Upper lobe of left lung (tissue), 6 donors: Measurements from ENCODE around the gene SERTAD2. TPM values are rescaled to one million over a fixed set of nuclear protein-coding genes. Genes with fewer than 3 reads are reported as not detected.

ENCODE experiments used
- ATAC-seq, 2 donors: fragments of 200-7000 bp; cut with Tn5 transposase; one replicate each; pipeline ENCODE4 v1.9.1; 2022; ENCODE audit warnings: mild to moderate bottlenecking in 2 of 2, moderate library complexity in 2 of 2; ENCODE audit not compliant: low FRiP score in 2 of 2
- DNase-seq, 2 donors: peaks; one replicate each; pipeline ENCODE4 v3.0.0-alpha.2; 2019 to 2020
- H3K27ac ChIP-seq, 4 donors: fragments of 200-600 bp; sonication (generic); one replicate each; pipeline ENCODE4 v1.5.1; 2016 to 2019
- H3K27me3 ChIP-seq, 4 donors: fragments of 200-600 bp; sonication (generic); one replicate each; pipeline ENCODE4 v1.5.1; 2017 to 2019
- H3K36me3 ChIP-seq, 4 donors: fragments of 200-600 bp; sonication (generic); one replicate each; pipeline ENCODE4 v1.5.1; 2016 to 2019
- H3K4me1 ChIP-seq, 4 donors: fragments of 200-600 bp; sonication (generic); one replicate each; pipeline ENCODE4 v1.5.1; 2018 to 2019
- H3K4me3 ChIP-seq, 4 donors: fragments of 200-600 bp; sonication (generic); one replicate each; pipeline ENCODE4 v1.5.1; 2017 to 2019; ENCODE audit warnings: mild to moderate bottlenecking in 2 of 4, moderate library complexity in 1 of 4
- H3K9me3 ChIP-seq, 4 donors: fragments of 200-600 bp; sonication (generic); one replicate each; pipeline ENCODE4 v1.5.1; 2018 to 2019
- CTCF ChIP-seq, 6 experiments: fragments of 450-650 bp in 4 of 6; fragments of 200-600 bp in 2 of 6; sonication (generic) in 2 of 6; IDR thresholded peaks; one replicate each; pipeline ENCODE4 v1.5.1; 2016 to 2019; ENCODE audit warnings: antibody characterized with exemption in 6 of 6
- EP300 ChIP-seq, 4 donors: sonication (generic); formaldehyde crosslinking; IDR thresholded peaks; one replicate each; pipeline ENCODE4 v1.5.1; 2017; ENCODE audit warnings: antibody characterized with exemption in 4 of 4, control low read depth in 2 of 4
- POLR2A ChIP-seq, 4 donors: fragments of 450-650 bp; IDR thresholded peaks; one replicate each; pipeline ENCODE4 v1.5.1; 2016 to 2017; ENCODE audit warnings: antibody characterized with exemption in 4 of 4, mild to moderate bottlenecking in 2 of 4
- POLR2AphosphoS5 ChIP-seq, 2 donors: sonication (generic); formaldehyde crosslinking; IDR thresholded peaks; one replicate each; pipeline ENCODE4 v1.5.1; 2017; ENCODE audit warnings: antibody characterized with exemption in 2 of 2
- WGBS, 2 donors: methylation state at CpG; one replicate each; pipeline ENCODE4 v1.1.5; 2017 to 2018; 5-methylcytosine and 5-hydroxymethylcytosine counted together
- total RNA-seq, 6 donors: library from RNA; depleted of rRNA in 4 of 6; stranded (reverse); fragments of >200 nt in 4 of 6; gene quantifications; one replicate each; pipeline versions ENCODE4 v1.1.0 to v1.2.1, GENCODE V29; 2016 to 2021
- donor health status: DM: no; HTN: no; CAD: no; lungs with moderate emphysema.
- donor health status: DM: no; HTN: yes; CAD: no; lungs with severe emphysema.

SERTAD2 gene
- total RNA-seq, 6 donors from 2014 or later = 10.4 to 43.0 (median 20.0) TPM

GRCh38 chr2:64587561-64587960 is 66.2 kb downstream of the SERTAD2 start:
- Histone ChIP-seq H3K36me3 (peaks cover 6 to 71% (median 24%) of the 10 kb centered on the region in 4 donors), H3K4me1 (peaks cover 0 to 6% (median 0%) of the 10 kb centered on the region in 4 donors), H3K27me3 (no peaks in the 10 kb centered on the region), H3K27ac (no peak overlapping the region), H3K9me3 (no peaks in the 10 kb centered on the region), H3K4me3 (no peak overlapping the region)
- TF ChIP-seq CTCF (IDR thresholded peaks at IDR 0.05) = no peak
- TF ChIP-seq POLR2A (IDR thresholded peaks at IDR 0.05) = no peak
- no peak for TF ChIP-seq EP300 (IDR thresholded peaks at IDR 0.05)
- TF ChIP-seq POLR2AphosphoS5 (IDR thresholded peaks at IDR 0.05) = no peak
- DNase-seq (no peak), ATAC-seq (no peak)

GRCh38 chr2:64586883-64587481 is 66.7 kb downstream of the SERTAD2 start:
- Histone ChIP-seq H3K4me1 (peaks cover 0 to 6% (median 0%) of the 10 kb centered on the region in 4 donors), H3K9me3 (no peaks in the 10 kb centered on the region), H3K27ac (no peak overlapping the region), H3K4me3 (no peak overlapping the region), H3K27me3 (no peaks in the 10 kb centered on the region), H3K36me3 (peaks cover under 1 to 70% (median 21%) of the 10 kb centered on the region in 4 donors)
- 58 to 65% methylated on average over 6 of the region's 6 CpGs for WGBS, 2 donors
- DNase-seq (no peak), ATAC-seq (peak in 1 of 2 donors; percentile 83)
- TF ChIP-seq POLR2A (IDR thresholded peaks at IDR 0.05) = no peak
- peak; percentile 28 to 58 (median 45) for TF ChIP-seq CTCF (IDR thresholded peaks at IDR 0.05)

- Histone ChIP-seq H3K27me3 (no peaks in the 10 kb centered on the region), H3K4me3 (no peak overlapping the region), H3K4me1 (peaks cover 0 to 6% (median 0%) of the 10 kb centered on the region in 4 donors), H3K36me3 (peaks cover 1 to 68% (median 12%) of the 10 kb centered on the region in 4 donors), H3K9me3 (no peaks in the 10 kb centered on the region), H3K27ac (no peak overlapping the region)
- TF ChIP-seq CTCF (IDR thresholded peaks at IDR 0.05) = no peak
- no peak for TF ChIP-seq POLR2AphosphoS5 (IDR thresholded peaks at IDR 0.05)
- no peak for TF ChIP-seq POLR2A (IDR thresholded peaks at IDR 0.05)
- TF ChIP-seq EP300 (IDR thresholded peaks at IDR 0.05) = no peak
- DNase-seq (no peak), ATAC-seq (no peak)
- WGBS, 2 donors = 90 to 95% methylated on average over 4 of the region's 4 CpGs
Measured at GRCh38 chr2:64586054-64586453, 67.7 kb downstream of the SERTAD2 start.

- Histone ChIP-seq H3K4me1 (peaks cover 0 to 6% (median 0%) of the 10 kb centered on the region in 4 donors), H3K9me3 (no peaks in the 10 kb centered on the region), H3K27ac (no peak overlapping the region), H3K36me3 (peaks cover 0 to 68% (median 11%) of the 10 kb centered on the region in 4 donors), H3K4me3 (no peak overlapping the region), H3K27me3 (no peaks in the 10 kb centered on the region)
- DNase-seq = no peak
- 86 to 88% methylated on average over 5 of the region's 5 CpGs for WGBS, 2 donors
- ATAC-seq = no peak
- no peak for TF ChIP-seq POLR2AphosphoS5 (IDR thresholded peaks at IDR 0.05)
- TF ChIP-seq POLR2A (IDR thresholded peaks at IDR 0.05) = no peak
- TF ChIP-seq CTCF (IDR thresholded peaks at IDR 0.05) = no peak
- no peak for TF ChIP-seq EP300 (IDR thresholded peaks at IDR 0.05)
Measured at GRCh38 chr2:64582774-64583340, 70.9 kb downstream of the SERTAD2 start.
